CD4-positive, alpha-beta T cell treated with Interleukin-4 for 4 hours (primary cell): ENCODE measurements around the gene CHMP2A.
"Not testable (repeated sequence)": the region's sequence is repeated elsewhere in the genome, so short reads cannot be mapped to it uniquely, and the experiment has no call there.

Experiments
- DNase-seq: peaks from one replicate; pipeline ENCODE4 v3.0.0-alpha.2; 2020

The CHMP2A gene

DNA sequence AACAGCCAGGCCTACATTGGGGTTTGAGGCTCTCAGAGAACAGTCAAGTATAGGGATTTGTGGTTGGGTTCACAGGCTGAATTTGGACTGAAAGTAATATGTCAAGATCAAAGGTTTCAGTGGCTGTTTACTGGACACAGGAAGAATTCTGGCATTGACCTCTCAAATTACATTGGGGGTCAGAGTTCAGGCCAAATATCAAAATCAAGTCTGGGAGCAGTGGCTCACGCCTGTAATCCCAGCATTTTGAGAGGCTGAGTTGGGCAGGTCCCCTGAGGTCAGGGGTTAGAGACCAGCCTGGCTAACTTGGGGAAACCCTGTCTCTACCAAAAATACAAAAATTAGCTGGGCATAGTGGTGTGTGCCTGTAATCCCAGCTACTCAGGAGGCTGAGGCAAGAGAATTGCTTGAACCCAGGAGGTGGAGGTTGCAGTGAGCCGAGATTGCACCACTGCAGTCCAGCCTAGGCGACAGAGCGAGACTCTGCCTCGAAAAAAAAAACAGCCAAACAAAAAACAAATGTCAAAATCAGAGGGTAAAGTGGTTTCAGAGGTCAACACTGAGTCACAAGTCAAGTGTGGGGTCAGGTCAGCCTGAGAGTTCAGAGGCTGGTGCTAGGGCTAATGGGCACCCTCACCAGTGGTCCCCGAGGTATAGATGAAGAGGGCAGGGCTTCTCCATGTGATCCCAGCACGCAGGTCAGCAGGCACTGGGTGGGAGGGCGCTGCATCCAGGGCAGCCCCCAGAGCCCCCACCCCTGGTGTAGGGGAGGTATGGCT is 44.6 kb downstream of the CHMP2A start:
- no peak for DNase-seq

DNA sequence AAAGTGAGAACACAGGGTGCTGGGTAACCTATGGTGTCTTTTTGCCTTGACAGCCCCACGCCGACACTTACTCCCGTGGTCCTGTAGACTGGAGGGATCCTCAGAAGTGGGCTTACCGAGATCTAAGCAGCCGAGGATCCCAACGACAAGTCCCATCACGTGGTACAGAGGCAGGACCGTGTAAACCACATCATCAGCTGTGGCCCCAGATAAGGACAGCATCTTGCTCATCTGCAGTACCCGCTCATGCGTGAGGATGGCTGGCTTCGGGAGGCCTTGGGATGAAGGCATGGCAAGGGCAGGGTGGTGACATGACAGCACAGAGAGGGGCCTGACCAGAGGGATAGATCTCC is 45.2 kb downstream of the CHMP2A start:
- no peak for DNase-seq

DNA sequence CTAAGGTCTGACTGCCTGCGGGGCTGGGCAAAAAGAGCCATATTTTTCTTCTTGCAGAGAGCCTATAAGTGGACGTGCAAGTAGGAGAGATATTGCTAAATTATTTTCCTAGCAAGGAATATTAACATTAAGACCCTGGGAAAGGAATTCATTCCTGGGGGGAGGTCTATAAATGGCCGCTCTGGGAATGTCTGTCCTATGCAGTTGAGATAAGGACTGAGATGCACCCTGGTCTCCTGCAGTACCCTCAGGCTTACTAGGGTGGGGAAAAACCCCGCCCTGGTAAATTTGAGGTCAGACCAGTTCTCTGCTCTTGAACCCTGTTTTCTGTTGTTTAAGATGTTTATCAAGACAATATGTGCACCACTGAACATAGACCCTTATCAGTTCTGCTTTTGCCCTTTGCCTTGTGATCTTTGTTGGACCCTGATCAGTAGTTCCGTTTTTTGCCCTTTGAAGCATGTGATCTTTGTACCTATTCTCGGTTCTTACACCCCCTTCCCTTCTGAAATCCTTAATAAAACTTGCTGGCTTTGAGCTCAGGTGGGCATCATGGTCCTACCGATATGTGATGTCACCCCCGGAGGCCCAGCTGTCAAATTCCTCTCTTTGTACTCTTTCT is 47.2 kb downstream of the CHMP2A start:
- DNase-seq, result not testable (repeated sequence)
